GM18499 (cell line): ENCODE measurements around the gene PTPA.

ENCODE experiments used
- ATAC-seq: cut with Tn5 transposase; IDR thresholded peaks from one replicate; pipeline ENCODE4 v1.9.1; 2021; ENCODE audit warnings: moderate number of reproducible peaks; ENCODE audit not compliant: insufficient read depth, unreplicated experiment

The PTPA gene

GRCh38 chr9:129133082-129133481 lies 21.9 kb downstream of the PTPA start:
- ATAC-seq: no peak

- no peak for ATAC-seq
Measured at GRCh38 chr9:129135476-129135875, 24.3 kb downstream of the PTPA start.

GRCh38 chr9:129136446-129137035 lies 25.3 kb downstream of the PTPA start:
- no peak for ATAC-seq

GRCh38 chr9:129137292-129138143 lies 26.3 kb downstream of the PTPA start:
- no peak for ATAC-seq

GRCh38 chr9:129138144-129138462 lies 26.9 kb downstream of the PTPA start:
- no peak for ATAC-seq

- no peak for ATAC-seq
Measured at GRCh38 chr9:129138476-129139232, 27.4 kb downstream of the PTPA start.

GRCh38 chr9:129139233-129139992 lies 28.2 kb downstream of the PTPA start:
- ATAC-seq: no peak

GRCh38 chr9:129139993-129140396 lies 28.8 kb downstream of the PTPA start:
- no peak for ATAC-seq

GRCh38 chr9:129140397-129141065 lies 29.3 kb downstream of the PTPA start:
- no peak for ATAC-seq

GRCh38 chr9:129141066-129142041 lies 30.1 kb downstream of the PTPA start:
- no peak for ATAC-seq

- no peak for ATAC-seq
Measured at GRCh38 chr9:129142138-129142935, 31.1 kb downstream of the PTPA start.

- ATAC-seq: no peak
Measured at GRCh38 chr9:129143031-129143927, 32.1 kb downstream of the PTPA start.

- no peak for ATAC-seq
Measured at GRCh38 chr9:129145316-129145715, 34.1 kb downstream of the PTPA start.

- ATAC-seq: no peak
Measured at GRCh38 chr9:129145841-129146292, 34.7 kb downstream of the PTPA start.

GRCh38 chr9:129146441-129146941 lies 35.3 kb downstream of the PTPA start:
- ATAC-seq: no peak

- ATAC-seq: no peak
Measured at GRCh38 chr9:129148463-129149204, 37.4 kb downstream of the PTPA start.
